Measurements from ENCODE around the gene ST3GAL2.
"Not testable (repeated sequence)": the region's sequence is repeated elsewhere in the genome, so short reads cannot be mapped to it uniquely, and the experiment has no call there.

Gene ST3GAL2

DNA sequence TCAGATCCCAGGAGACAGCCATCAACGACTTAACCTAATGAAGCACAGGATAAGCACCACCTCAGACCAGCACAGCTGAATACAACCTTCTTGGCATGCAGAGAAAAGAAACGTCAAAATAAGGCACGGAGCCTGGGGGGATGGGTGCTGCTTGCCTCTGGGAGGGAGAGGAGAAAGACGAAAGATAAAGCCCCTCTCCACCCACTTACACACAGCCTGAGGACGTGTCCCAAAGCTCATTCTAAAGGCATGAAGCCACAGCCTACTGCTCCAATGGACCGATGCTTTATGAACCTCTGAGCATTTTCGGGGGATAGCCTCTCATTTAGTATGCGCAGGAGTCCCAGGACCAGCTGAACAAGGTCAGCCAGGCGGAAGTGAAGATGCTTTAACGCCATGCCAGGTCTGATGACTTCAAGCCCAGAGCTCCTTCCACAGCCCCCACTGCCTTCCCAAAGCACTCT lies 31.1 kb downstream of the ST3GAL2 start:
- peaks cover 6% of the 10 kb centered on the region; the same call in 1 of the 2 replicates for H3K36me3 ChIP-seq (ENCODE audit: control insufficient read depth, insufficient read depth, low read length)
- H3K9me3 ChIP-seq (ENCODE audit: control insufficient read depth, insufficient read depth, low read length), result no peaks in the 10 kb centered on the region
- no peaks in the 10 kb centered on the region for H3K27me3 ChIP-seq (ENCODE audit: control insufficient read depth, insufficient read depth, low read length)
- peaks cover 17% of the 10 kb centered on the region for H3K4me1 ChIP-seq (ENCODE audit: control insufficient read depth, insufficient read depth, low read length)
- peak overlapping the region; percentile 2; the same call in 1 of the 2 replicates for H3K9ac ChIP-seq (ENCODE audit: low read depth, low read length)
- no peak overlapping the region for H3K27ac ChIP-seq (ENCODE audit: low read depth, low read length)
- no peak overlapping the region for H3K4me3 ChIP-seq (ENCODE audit: low read depth, low read length)

DNA sequence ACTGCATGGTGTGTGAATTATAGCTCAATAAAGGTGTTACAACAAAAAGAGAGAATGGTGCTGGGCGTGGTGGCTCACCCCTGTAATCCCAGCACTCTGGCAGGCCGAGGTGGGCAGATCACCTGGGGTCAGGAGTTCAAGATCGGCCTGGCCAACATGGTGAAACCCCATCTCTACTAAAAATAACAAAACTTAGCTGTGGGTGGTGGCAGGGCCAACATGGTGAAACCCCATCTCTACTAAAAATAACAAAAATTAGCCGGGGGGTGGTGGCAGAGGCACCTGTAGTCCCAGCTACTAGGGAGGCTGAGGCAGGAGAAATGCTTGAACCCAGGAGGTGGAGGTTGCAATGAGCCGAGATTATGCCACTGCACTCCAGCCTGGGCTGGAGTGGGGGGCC lies 32.8 kb downstream of the ST3GAL2 start:
- not testable (repeated sequence) for H3K4me3 ChIP-seq (ENCODE audit: low read depth, low read length); H3K36me3 ChIP-seq (ENCODE audit: control insufficient read depth, insufficient read depth, low read length); H3K27me3 ChIP-seq (ENCODE audit: control insufficient read depth, insufficient read depth, low read length); H3K27ac ChIP-seq (ENCODE audit: low read depth, low read length); H3K9me3 ChIP-seq (ENCODE audit: control insufficient read depth, insufficient read depth, low read length); H3K9ac ChIP-seq (ENCODE audit: low read depth, low read length)
- peaks cover 17% of the 10 kb centered on the region for H3K4me1 ChIP-seq (ENCODE audit: control insufficient read depth, insufficient read depth, low read length)

DNA sequence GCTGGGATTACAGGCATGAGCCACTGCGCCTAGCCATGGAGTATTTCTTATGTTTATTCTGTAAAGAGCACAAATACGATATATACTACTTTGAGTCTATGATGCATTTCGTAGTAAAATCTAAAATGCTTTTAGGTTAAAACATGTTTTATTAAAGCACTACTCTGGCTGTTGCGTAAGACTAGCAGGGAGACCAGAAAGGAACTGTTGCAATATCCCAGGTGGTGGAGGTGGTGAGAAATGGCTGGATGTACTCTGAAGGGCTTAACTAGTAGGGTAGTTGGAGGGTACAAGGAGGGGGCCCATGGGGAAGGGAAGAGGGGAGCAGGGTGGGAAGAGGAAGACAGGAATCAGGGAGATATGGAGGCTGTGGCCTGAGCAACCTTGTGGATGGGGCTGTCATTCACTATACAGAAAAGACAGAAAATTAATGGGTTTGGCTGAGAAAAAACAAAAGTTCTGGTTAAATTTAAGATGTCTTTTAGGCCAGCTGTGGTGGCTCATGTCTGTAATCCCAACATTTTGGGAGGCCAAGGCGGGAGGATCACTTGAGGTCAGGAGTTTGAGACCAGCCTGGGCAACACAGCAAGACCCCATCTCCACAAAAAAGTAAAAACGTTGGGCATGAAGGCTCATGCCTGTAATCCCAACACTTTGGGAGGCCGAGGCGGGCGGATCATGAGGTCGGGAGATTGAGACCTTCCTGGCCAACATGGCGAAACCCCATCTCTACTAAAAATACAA lies 35.8 kb downstream of the ST3GAL2 start:
- no peaks in the 10 kb centered on the region for H3K9me3 ChIP-seq (ENCODE audit: control insufficient read depth, insufficient read depth, low read length)
- no peaks in the 10 kb centered on the region for H3K27me3 ChIP-seq (ENCODE audit: control insufficient read depth, insufficient read depth, low read length)
- peaks cover 25% of the 10 kb centered on the region for H3K36me3 ChIP-seq (ENCODE audit: control insufficient read depth, insufficient read depth, low read length)
- H3K9ac ChIP-seq (ENCODE audit: low read depth, low read length), result no peak overlapping the region
- peaks cover 8% of the 10 kb centered on the region for H3K4me1 ChIP-seq (ENCODE audit: control insufficient read depth, insufficient read depth, low read length)
- no peak overlapping the region for H3K4me3 ChIP-seq (ENCODE audit: low read depth, low read length)
- no peak overlapping the region for H3K27ac ChIP-seq (ENCODE audit: low read depth, low read length)

DNA sequence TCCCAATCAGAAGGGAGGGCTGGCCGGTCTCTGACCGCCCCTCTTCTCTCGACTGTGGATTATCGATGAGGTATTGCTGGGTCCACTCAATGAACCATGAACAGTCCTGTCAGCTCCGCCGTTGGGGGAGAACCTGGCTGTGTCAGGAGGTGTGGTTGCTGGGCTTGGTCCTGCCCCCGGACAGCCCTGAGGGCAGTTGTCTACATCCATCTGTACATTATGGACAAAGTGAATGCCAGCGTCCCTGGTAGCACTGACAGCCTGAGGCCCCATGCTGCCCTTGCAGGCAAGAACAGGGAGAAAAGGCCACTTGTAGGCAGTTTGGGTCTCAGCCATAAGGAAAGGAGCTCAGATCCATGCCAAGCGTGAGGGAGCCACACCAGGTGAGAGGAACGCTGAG lies 38.9 kb downstream of the ST3GAL2 start:
- Histone ChIP-seq H3K27ac (ENCODE audit: low read depth, low read length) (no peak overlapping the region), H3K4me1 (ENCODE audit: control insufficient read depth, insufficient read depth, low read length) (no peaks in the 10 kb centered on the region), H3K4me3 (ENCODE audit: low read depth, low read length) (no peak overlapping the region), H3K9me3 (ENCODE audit: control insufficient read depth, insufficient read depth, low read length) (no peaks in the 10 kb centered on the region), H3K27me3 (ENCODE audit: control insufficient read depth, insufficient read depth, low read length) (no peaks in the 10 kb centered on the region), H3K9ac (ENCODE audit: low read depth, low read length) (no peak overlapping the region), H3K36me3 (ENCODE audit: control insufficient read depth, insufficient read depth, low read length) (peaks cover 40% of the 10 kb centered on the region)

DNA sequence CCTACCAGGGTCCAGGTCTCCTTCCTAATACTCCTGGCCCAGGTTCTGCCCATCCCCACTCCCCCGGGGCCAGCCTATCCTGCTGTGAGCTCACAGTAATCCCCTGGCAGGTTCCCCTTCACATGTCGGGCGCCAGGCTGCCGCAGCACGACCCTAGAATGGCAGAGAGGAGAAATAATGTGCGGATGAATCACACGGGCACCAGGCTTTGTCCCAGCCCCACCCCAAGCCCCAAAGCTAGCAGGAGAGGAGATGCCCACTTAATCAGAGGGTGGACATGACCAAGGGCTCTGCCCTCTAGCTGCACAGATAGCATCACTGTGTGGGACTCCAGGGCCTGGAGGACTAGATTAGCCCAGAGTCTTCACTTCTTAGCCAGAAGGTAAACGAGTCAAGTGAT lies 39.5 kb downstream of the ST3GAL2 start:
- Histone ChIP-seq H3K9me3 (ENCODE audit: control insufficient read depth, insufficient read depth, low read length) (no peaks in the 10 kb centered on the region), H3K27ac (ENCODE audit: low read depth, low read length) (no peak overlapping the region), H3K4me3 (ENCODE audit: low read depth, low read length) (no peak overlapping the region), H3K4me1 (ENCODE audit: control insufficient read depth, insufficient read depth, low read length) (no peaks in the 10 kb centered on the region), H3K36me3 (ENCODE audit: control insufficient read depth, insufficient read depth, low read length) (peaks cover 45% of the 10 kb centered on the region), H3K27me3 (ENCODE audit: control insufficient read depth, insufficient read depth, low read length) (no peaks in the 10 kb centered on the region), H3K9ac (ENCODE audit: low read depth, low read length) (no peak overlapping the region)

DNA sequence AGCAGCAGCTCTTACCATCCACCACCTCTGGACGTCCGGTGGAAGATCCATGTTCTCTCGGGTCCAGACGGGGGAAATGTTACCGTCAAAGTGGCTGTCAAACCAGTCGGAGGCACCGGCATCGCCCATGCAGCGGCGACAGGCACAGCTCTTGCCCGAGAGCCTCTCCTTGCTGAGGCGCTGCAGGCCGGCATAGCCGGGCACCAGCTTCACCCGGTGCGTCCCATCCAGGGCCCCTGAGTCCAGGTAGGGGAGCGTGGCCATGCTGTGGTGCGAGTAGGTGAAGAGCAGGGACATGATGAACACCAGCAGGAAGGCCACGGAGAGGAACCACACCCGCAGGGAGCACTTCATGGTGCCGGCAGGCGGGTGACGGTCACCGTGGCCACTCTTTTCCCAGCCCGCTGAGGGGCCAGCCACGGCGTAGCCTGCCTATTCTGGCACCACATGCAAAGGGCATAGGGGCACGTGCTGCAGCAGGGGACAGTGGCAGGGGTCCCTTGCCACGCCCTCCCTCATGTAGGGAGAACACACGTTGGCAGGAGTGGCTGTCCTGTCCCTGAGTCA lies 40.6 kb downstream of the ST3GAL2 start:
- Histone ChIP-seq H3K27ac (ENCODE audit: low read depth, low read length) (no peak overlapping the region), H3K27me3 (ENCODE audit: control insufficient read depth, insufficient read depth, low read length) (no peaks in the 10 kb centered on the region), H3K4me3 (ENCODE audit: low read depth, low read length) (no peak overlapping the region), H3K4me1 (ENCODE audit: control insufficient read depth, insufficient read depth, low read length) (no peaks in the 10 kb centered on the region), H3K9ac (ENCODE audit: low read depth, low read length) (no peak overlapping the region), H3K36me3 (ENCODE audit: control insufficient read depth, insufficient read depth, low read length) (peaks cover 46% of the 10 kb centered on the region), H3K9me3 (ENCODE audit: control insufficient read depth, insufficient read depth, low read length) (no peaks in the 10 kb centered on the region)

DNA sequence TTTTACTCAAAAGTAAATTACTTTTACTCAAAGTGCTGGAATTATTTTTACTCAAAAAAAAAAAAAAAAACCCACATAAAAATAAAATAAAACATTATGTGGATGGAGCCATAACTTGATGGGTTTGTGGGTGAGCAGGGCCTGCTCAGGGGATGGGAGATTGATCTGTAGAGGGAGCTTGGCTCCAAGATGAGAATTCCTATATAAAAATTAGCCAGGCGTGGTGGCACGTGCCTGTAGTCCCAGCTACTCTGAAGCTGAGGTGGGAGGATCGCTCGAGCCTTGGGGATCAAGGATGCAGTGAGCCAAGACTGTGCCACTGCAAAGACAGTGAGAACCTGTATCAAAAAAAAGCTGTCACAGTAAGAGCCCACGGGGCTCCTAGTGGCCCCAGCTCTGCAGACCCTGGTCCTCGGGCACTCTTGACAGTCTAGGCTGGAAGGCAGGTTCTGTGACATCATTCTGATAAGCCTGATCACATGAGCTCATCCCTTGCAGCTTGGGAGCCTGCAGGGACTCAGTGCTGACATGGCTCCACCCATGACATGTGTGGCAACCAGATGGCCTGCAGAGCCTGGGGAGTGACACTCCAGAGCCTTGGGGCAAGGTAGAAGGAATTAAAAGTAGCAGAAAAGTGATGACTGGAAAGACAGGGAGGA lies 42.5 kb downstream of the ST3GAL2 start:
- Histone ChIP-seq H3K27ac (ENCODE audit: low read depth, low read length) (no peak overlapping the region), H3K27me3 (ENCODE audit: control insufficient read depth, insufficient read depth, low read length) (no peaks in the 10 kb centered on the region), H3K4me1 (ENCODE audit: control insufficient read depth, insufficient read depth, low read length) (no peaks in the 10 kb centered on the region), H3K9ac (ENCODE audit: low read depth, low read length) (no peak overlapping the region), H3K4me3 (ENCODE audit: low read depth, low read length) (no peak overlapping the region), H3K36me3 (ENCODE audit: control insufficient read depth, insufficient read depth, low read length) (peaks cover 52% of the 10 kb centered on the region), H3K9me3 (ENCODE audit: control insufficient read depth, insufficient read depth, low read length) (no peaks in the 10 kb centered on the region)

DNA sequence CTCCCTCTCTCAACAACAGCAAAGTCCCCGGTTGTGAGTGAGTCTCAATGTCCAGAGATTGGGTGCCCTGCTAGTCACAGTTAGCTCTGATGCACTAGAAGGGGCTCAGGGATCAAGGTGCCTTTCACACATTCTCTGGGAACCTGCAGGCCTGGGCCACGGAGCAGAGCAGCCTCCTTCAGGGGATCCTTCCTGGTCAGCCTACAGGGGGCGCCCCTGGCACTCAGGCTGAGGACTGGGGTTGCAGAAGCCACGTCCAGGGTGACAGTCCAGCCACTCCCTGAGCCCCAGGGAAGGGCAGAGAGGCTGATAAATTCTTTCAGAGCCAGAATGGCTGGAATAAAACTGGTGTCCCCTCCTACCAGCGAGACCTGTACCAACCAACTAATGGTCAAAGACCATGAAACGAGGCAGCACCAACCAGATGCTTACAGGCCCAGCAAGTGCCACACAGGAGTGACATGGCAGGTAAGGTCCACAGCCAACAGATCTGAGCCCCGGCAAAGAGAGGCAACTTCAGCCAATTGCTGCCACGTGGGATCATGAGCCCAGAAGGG lies 43.5 kb downstream of the ST3GAL2 start:
- no peak overlapping the region for H3K9ac ChIP-seq (ENCODE audit: low read depth, low read length)

DNA sequence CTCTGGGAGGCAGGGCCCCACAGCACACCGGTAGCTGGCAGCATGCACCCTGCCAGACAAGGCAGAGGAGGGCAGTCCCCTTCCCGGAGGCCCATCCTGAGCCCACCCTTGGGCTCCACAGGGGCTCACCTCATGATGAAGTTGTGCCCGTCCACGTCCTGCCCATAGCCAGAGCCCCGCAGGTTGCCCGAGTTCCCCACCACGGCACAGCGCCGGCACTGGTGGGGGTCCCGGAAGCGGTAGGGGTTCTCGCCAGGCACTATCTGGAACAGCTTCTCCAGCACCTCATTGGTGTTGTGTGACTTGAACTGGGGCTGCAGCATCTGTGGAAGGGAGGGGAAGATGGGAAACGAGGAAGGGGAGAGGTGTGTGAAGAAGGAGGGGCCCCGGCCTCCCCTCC lies 44.0 kb downstream of the ST3GAL2 start:
- H3K4me1 ChIP-seq (ENCODE audit: control insufficient read depth, insufficient read depth, low read length), result no peaks in the 10 kb centered on the region
- no peak overlapping the region for H3K27ac ChIP-seq (ENCODE audit: low read depth, low read length)
- no peak overlapping the region for H3K9ac ChIP-seq (ENCODE audit: low read depth, low read length)
- peaks cover 45% of the 10 kb centered on the region for H3K36me3 ChIP-seq (ENCODE audit: control insufficient read depth, insufficient read depth, low read length)
- H3K9me3 ChIP-seq (ENCODE audit: control insufficient read depth, insufficient read depth, low read length), result no peaks in the 10 kb centered on the region
- H3K27me3 ChIP-seq (ENCODE audit: control insufficient read depth, insufficient read depth, low read length), result no peaks in the 10 kb centered on the region
- no peak overlapping the region for H3K4me3 ChIP-seq (ENCODE audit: low read depth, low read length)

More for the DNA sequence above, 43.5 kb downstream of the ST3GAL2 start:
- Histone ChIP-seq H3K4me3 (ENCODE audit: low read depth, low read length) (no peak overlapping the region), H3K27me3 (ENCODE audit: control insufficient read depth, insufficient read depth, low read length) (no peaks in the 10 kb centered on the region), H3K4me1 (ENCODE audit: control insufficient read depth, insufficient read depth, low read length) (no peaks in the 10 kb centered on the region), H3K36me3 (ENCODE audit: control insufficient read depth, insufficient read depth, low read length) (peaks cover 51% of the 10 kb centered on the region), H3K9me3 (ENCODE audit: control insufficient read depth, insufficient read depth, low read length) (no peaks in the 10 kb centered on the region), H3K27ac (ENCODE audit: low read depth, low read length) (no peak overlapping the region)

DNA sequence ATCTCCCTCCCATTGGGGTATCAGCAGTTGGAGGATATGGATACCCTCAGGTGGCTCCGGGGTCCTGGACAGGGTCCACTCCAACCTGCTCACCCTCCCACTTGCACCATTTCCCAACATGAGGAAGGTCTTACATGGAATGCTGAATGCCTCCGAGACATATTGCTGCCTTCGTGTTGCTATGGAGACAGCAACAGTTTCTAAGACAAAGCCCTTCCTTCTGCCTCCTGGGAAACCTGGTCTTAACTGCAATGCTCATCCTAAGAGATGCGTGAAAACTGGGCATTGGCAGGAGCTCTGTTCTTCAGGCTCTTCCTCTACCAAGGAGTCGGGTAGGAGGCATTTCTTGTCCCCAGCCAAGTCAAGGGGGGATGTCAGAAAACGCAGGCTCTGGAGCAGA lies 45.2 kb downstream of the ST3GAL2 start:
- H3K36me3 ChIP-seq (ENCODE audit: control insufficient read depth, insufficient read depth, low read length), result peaks cover 36% of the 10 kb centered on the region
- H3K9me3 ChIP-seq (ENCODE audit: control insufficient read depth, insufficient read depth, low read length), result no peaks in the 10 kb centered on the region
- no peaks in the 10 kb centered on the region for H3K27me3 ChIP-seq (ENCODE audit: control insufficient read depth, insufficient read depth, low read length)
- no peaks in the 10 kb centered on the region for H3K4me1 ChIP-seq (ENCODE audit: control insufficient read depth, insufficient read depth, low read length)
- no peak overlapping the region for H3K9ac ChIP-seq (ENCODE audit: low read depth, low read length)
- H3K4me3 ChIP-seq (ENCODE audit: low read depth, low read length), result no peak overlapping the region
- H3K27ac ChIP-seq (ENCODE audit: low read depth, low read length), result no peak overlapping the region

DNA sequence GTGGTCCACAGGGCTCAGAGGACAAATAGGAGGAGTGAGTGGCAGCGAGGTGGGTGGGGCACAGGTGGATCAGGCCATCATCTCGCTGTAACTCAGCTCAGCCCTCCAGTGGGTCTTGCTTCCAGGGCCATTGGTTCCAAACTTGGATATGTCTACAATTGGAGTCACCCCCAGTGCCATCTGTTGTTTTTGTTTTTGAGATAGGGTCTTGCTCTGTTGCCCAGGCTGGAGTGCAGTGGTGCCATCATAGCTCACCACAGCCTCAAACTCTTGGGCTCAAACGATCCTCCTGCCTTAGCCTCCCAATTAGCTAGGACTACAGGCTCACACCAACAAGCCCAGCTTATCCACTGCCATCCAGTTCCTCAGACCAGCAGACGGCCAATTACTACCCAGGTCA lies 46.3 kb downstream of the ST3GAL2 start:
- H3K27me3 ChIP-seq (ENCODE audit: control insufficient read depth, insufficient read depth, low read length), result no peaks in the 10 kb centered on the region
- H3K4me3 ChIP-seq (ENCODE audit: low read depth, low read length), result no peak overlapping the region
- H3K9ac ChIP-seq (ENCODE audit: low read depth, low read length), result no peak overlapping the region
- no peaks in the 10 kb centered on the region for H3K9me3 ChIP-seq (ENCODE audit: control insufficient read depth, insufficient read depth, low read length)
- H3K27ac ChIP-seq (ENCODE audit: low read depth, low read length), result no peak overlapping the region
- H3K36me3 ChIP-seq (ENCODE audit: control insufficient read depth, insufficient read depth, low read length), result peaks cover 36% of the 10 kb centered on the region
- H3K4me1 ChIP-seq (ENCODE audit: control insufficient read depth, insufficient read depth, low read length), result no peaks in the 10 kb centered on the region

Measured in HUES48 (cell line).